ENCODE results near the gene MINPP1. TPM values are rescaled to one million over a fixed set of nuclear protein-coding genes. Genes with fewer than 3 reads are reported as not detected.

Gene MINPP1
- total RNA-seq, 1 donor from 2014 or later = 18.9 TPM

DNA sequence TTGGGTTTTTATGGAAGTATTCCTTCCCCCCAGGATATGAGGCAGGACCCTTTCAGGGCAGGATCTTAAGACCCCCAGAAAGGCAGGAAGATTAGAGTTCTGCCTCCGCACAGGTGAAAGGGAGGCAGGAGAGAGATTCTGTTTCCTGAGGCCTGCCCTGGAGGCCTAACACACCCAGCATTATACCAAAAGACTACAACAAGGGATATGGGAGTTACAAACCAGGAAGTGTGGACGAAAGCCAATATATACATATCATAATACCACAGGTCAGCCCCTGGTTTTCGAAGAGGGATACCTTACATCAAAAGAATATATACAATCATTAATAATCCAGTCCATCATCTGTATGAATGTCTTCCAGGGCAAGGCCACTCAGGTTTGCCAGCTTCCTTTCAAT is 14.2 kb downstream of the MINPP1 start:
- DNase-seq (ENCODE audit: low spot score) = no peak
- peaks cover 5% of the 10 kb centered on the region for H3K9me3 Mint-ChIP-seq (ENCODE audit: low read depth)
- H3K4me3 Mint-ChIP-seq (ENCODE audit: unreplicated experiment) = no peak overlapping the region
- H3K27ac Mint-ChIP-seq (ENCODE audit: unreplicated experiment) = no peak overlapping the region
- H3K4me1 Mint-ChIP-seq (ENCODE audit: low read depth) = peaks cover 10% of the 10 kb centered on the region
- H3K36me3 Mint-ChIP-seq (ENCODE audit: low read depth) = peaks cover 24% of the 10 kb centered on the region
- no peaks in the 10 kb centered on the region for H3K27me3 Mint-ChIP-seq (ENCODE audit: low read depth)
- TF ChIP-seq, protein P1, sequence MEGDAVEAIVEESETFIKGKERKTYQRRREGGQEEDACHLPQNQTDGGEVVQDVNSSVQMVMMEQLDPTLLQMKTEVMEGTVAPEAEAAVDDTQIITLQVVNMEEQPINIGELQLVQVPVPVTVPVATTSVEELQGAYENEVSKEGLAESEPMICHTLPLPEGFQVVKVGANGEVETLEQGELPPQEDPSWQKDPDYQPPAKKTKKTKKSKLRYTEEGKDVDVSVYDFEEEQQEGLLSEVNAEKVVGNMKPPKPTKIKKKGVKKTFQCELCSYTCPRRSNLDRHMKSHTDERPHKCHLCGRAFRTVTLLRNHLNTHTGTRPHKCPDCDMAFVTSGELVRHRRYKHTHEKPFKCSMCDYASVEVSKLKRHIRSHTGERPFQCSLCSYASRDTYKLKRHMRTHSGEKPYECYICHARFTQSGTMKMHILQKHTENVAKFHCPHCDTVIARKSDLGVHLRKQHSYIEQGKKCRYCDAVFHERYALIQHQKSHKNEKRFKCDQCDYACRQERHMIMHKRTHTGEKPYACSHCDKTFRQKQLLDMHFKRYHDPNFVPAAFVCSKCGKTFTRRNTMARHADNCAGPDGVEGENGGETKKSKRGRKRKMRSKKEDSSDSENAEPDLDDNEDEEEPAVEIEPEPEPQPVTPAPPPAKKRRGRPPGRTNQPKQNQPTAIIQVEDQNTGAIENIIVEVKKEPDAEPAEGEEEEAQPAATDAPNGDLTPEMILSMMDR (IDR thresholded peaks at IDR 0.05) = no peak

DNA sequence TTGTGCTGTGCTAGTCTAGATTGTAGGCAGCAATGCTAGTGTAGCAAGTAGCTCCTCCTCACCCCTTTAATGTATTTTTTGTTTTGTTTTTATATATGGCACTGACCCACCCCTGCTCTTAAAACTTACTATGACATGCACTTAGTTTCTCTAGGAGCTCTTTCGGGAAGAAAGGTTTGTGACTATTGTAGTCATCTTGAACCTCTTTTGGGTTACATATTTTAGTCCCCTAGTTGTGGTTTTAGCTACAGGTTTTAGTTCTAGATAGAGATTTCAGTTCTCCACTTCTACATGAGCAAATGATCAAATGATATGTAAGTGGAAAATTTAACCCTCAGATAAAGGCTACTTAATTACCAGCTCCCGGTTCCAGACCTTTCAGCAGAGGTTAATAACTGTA is 14.9 kb downstream of the MINPP1 start:
- no peaks in the 10 kb centered on the region for H3K27me3 Mint-ChIP-seq (ENCODE audit: low read depth)
- H3K4me1 Mint-ChIP-seq (ENCODE audit: low read depth) = peaks cover 10% of the 10 kb centered on the region
- TF ChIP-seq, protein P1 (IDR thresholded peaks at IDR 0.05) = no peak
- peaks cover 22% of the 10 kb centered on the region for H3K36me3 Mint-ChIP-seq (ENCODE audit: low read depth)
- no peak overlapping the region for H3K4me3 Mint-ChIP-seq (ENCODE audit: unreplicated experiment)
- no peak overlapping the region for H3K27ac Mint-ChIP-seq (ENCODE audit: unreplicated experiment)
- no peak for DNase-seq (ENCODE audit: low spot score)
- peaks cover 5% of the 10 kb centered on the region for H3K9me3 Mint-ChIP-seq (ENCODE audit: low read depth)

DNA sequence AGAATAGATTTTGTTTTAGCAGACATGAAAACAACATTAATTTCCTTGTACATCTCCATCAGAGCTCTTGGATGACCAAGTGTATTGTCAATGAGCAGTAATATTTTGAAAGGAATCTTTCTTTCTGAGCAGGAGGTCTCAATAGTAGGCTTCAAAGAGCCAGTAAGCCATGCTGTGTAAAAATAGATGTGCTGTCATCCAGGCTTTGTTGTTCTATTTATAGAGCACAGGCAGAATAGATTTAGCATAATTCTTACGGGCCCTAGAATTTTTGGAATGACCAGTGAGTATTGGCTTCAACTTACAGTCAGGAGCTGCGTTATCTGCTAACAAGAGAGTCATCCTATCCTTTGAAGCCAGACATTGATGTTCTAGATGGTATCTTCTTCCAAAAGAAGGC is 19.0 kb downstream of the MINPP1 start:
- Mint-ChIP-seq H3K27me3 (ENCODE audit: low read depth) (no peaks in the 10 kb centered on the region), H3K9me3 (ENCODE audit: low read depth) (peaks cover 8% of the 10 kb centered on the region), H3K36me3 (ENCODE audit: low read depth) (peaks cover 34% of the 10 kb centered on the region), H3K4me1 (ENCODE audit: low read depth) (peaks cover 10% of the 10 kb centered on the region), H3K4me3 (ENCODE audit: unreplicated experiment) (no peak overlapping the region), H3K27ac (ENCODE audit: unreplicated experiment) (peak overlapping the region; percentile 51)
- DNase-seq (ENCODE audit: low spot score) = no peak
- TF ChIP-seq, protein P1 (IDR thresholded peaks at IDR 0.05) = no peak

DNA sequence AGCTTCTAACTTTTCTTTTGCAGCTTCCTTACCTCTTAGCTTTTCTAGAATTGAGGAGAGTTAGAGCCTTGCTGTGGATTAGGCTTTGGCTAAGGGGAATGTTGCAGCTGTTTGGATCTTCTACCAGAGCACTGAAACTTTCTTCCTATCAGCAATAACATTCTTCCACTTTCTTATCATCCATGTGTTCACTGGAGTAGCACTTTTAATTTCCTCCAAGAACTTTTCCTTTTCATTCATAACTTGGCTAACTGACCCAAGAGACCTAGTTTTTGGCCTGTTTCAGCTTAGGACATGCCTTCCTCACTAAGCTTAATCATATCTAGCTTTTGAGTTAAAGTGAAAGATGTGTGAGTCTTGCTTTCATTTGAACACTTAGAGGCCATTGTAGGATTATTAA is 19.6 kb downstream of the MINPP1 start:
- TF ChIP-seq, protein P1 (IDR thresholded peaks at IDR 0.05) = no peak
- H3K27ac Mint-ChIP-seq (ENCODE audit: unreplicated experiment) = no peak overlapping the region
- H3K4me1 Mint-ChIP-seq (ENCODE audit: low read depth) = peaks cover 10% of the 10 kb centered on the region
- peaks cover 39% of the 10 kb centered on the region for H3K36me3 Mint-ChIP-seq (ENCODE audit: low read depth)
- H3K27me3 Mint-ChIP-seq (ENCODE audit: low read depth) = no peaks in the 10 kb centered on the region
- H3K4me3 Mint-ChIP-seq (ENCODE audit: unreplicated experiment) = no peak overlapping the region
- no peak for DNase-seq (ENCODE audit: low spot score)
- peaks cover 11% of the 10 kb centered on the region for H3K9me3 Mint-ChIP-seq (ENCODE audit: low read depth)

DNA sequence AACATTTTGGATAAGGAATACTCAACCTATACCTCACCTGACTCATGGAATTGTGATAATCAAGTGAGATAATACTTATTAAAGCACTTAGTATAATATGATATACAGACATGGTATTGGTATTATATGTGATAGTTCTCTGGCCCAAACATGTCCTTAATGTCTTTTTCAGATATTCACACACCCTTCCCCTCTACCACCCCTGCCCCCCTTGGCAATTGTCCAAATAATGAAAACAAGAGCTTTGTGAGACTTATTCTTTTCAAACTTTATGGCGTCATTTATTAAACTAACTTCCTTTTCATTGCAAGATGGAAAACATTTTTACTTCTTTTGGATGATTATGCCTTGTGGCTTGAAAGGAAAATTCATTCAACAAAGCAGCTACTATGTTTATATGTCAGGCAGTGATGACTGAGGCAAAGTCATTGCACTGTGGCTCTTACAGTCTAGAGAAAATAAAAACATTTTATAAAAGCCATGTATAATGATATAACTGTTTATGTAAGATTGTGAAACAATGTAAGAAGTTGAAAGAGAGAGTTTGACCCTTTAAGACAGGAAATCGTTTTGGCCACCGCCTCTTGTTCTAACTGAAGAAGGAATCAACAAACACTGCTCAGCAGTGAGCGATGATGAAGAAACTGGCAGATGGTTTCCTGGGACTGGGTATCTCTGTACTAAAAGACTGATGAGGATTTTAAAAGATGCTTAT is 27.4 kb downstream of the MINPP1 start:
- Mint-ChIP-seq H3K27me3 (ENCODE audit: low read depth) (no peaks in the 10 kb centered on the region), H3K9me3 (ENCODE audit: low read depth) (peaks cover 12% of the 10 kb centered on the region), H3K4me1 (ENCODE audit: low read depth) (peaks cover 17% of the 10 kb centered on the region), H3K36me3 (ENCODE audit: low read depth) (peaks cover 28% of the 10 kb centered on the region), H3K27ac (ENCODE audit: unreplicated experiment) (no peak overlapping the region), H3K4me3 (ENCODE audit: unreplicated experiment) (no peak overlapping the region)
- no peak for DNase-seq (ENCODE audit: low spot score)
- TF ChIP-seq, protein P1 (IDR thresholded peaks at IDR 0.05) = no peak

Data from chondrocyte (in vitro differentiated cells).